Spleen (tissue), 11 donors: ENCODE results near the gene PARK7. TPM values are rescaled to one million over a fixed set of nuclear protein-coding genes. Genes with fewer than 3 reads are reported as not detected.

Source experiments
- DNase-seq: peaks from one replicate; pipeline ENCODE4 v3.0.0-alpha.2; 2020
- H3K27ac ChIP-seq, 8 donors: fragments of 200-600 bp; sonication (generic) in 7 of 8; 1 replicate in 4 of 8; 2 replicates in 4 of 8; pipeline versions ENCODE4 v1.5.0 to v1.8.0; 2016 to 2021; ENCODE audit warnings: inconsistent platforms in 4 of 8, mild to moderate bottlenecking in 4 of 8, moderate library complexity in 1 of 8
- H3K27me3 ChIP-seq, 7 donors: fragments of 200-600 bp; sonication (generic) in 6 of 7; replicated peaks in 1 of 7; 1 replicate in 4 of 7; 2 replicates in 3 of 7; pipeline versions ENCODE4 v1.5.0 to v1.8.0; 2016 to 2021; ENCODE audit warnings: inconsistent platforms in 3 of 7, mild to moderate bottlenecking in 1 of 7
- H3K36me3 ChIP-seq, 6 donors: fragments of 200-600 bp; sonication (generic) in 5 of 6; 1 replicate in 4 of 6; 2 replicates in 2 of 6; pipeline versions ENCODE4 v1.5.0 to v1.8.0; 2016 to 2021; ENCODE audit warnings: inconsistent platforms in 2 of 6
- H3K4me1 ChIP-seq, 6 donors: fragments of 200-600 bp; sonication (generic) in 5 of 6; 1 replicate in 3 of 6; 2 replicates in 3 of 6; pipeline versions ENCODE4 v1.5.0 to v1.8.0; 2016 to 2021; ENCODE audit warnings: inconsistent platforms in 3 of 6
- H3K4me3 ChIP-seq, 8 donors: fragments of 200-600 bp; sonication (generic) in 7 of 8; 1 replicate in 4 of 8; 2 replicates in 4 of 8; pipeline versions ENCODE4 v1.5.0 to v1.8.0; 2016 to 2021; ENCODE audit warnings: inconsistent platforms in 4 of 8, mild to moderate bottlenecking in 4 of 8, moderate library complexity in 2 of 8
- H3K9me3 ChIP-seq, 8 donors: fragments of 200-600 bp; sonication (generic) in 7 of 8; 1 replicate in 4 of 8; 2 replicates in 4 of 8; pipeline versions ENCODE4 v1.5.0 to v1.8.0; 2016 to 2021; ENCODE audit warnings: inconsistent platforms in 4 of 8
- POLR2A ChIP-seq, 3 donors: fragments of 450-650 bp; IDR thresholded peaks; one replicate each; pipeline ENCODE4 v1.5.1; 2017; ENCODE audit warnings: antibody characterized with exemption in 3 of 3, mild to moderate bottlenecking in 1 of 3
- POLR2AphosphoS5 ChIP-seq, 3 donors: sonication (generic); formaldehyde crosslinking; IDR thresholded peaks; one replicate each; pipeline ENCODE4 v1.5.1; 2017; ENCODE audit warnings: antibody characterized with exemption in 3 of 3
- WGBS, 5 donors: extraction: QIAGEN DNeasy Blood & Tissue Kit in 3 of 5; methylation state at CpG; one replicate each; pipeline versions ENCODE4 v1.1.5 to v1.1.7; 2013 to 2018; 5-methylcytosine and 5-hydroxymethylcytosine counted together
- intact Hi-C: fragments of 100-400 bp; cut with DNase I; formaldehyde crosslinking; loops from one replicate; pipeline ENCODE4 v1.15.0; 2023; ENCODE audit warnings: low total_unique reads
- polyA plus RNA-seq, 3 donors: library from polyadenylated mRNA; stranded (reverse); fragments of 200-250 nt; gene quantifications; one replicate each; pipeline ENCODE4 v1.2.1, GENCODE V29; 2013
- total RNA-seq, 7 donors: library from RNA; depleted of rRNA in 3 of 7; stranded (reverse); fragments of >200 nt in 3 of 7; fragmentation: NEBNext Ultra II Directional in 4 of 7; extraction: Animal tissue kit (Norgen Biotek cat#: 25700) in 4 of 7; gene quantifications; one replicate each; pipeline versions ENCODE4 v1.1.0 to v1.2.1, GENCODE V29; 2016 to 2021
- TF ChIP-seq, protein P1 (sequence below), 11 experiments: fragments of 200-600 bp in 7 of 11; fragments of 450-650 bp in 4 of 11; sonication (generic) in 4 of 11; IDR thresholded peaks in 8 of 11; conservative IDR thresholded peaks in 3 of 11; 1 replicate in 7 of 11; 2 replicates in 4 of 11; pipeline versions ENCODE4 v1.4.0 to v1.8.0; 2016 to 2021; ENCODE audit warnings: antibody characterized with exemption in 11 of 11, inconsistent platforms in 4 of 11, mild to moderate bottlenecking in 1 of 11
- donor health status: healthy with polysubstance abuse.
- donor health status: DM: no; HTN: no; CAD: no; lungs with moderate emphysema.
- donor health status: DM: no; HTN: no; CAD: no.
- donor health status: Bipolar disorder and iron deficiency.
- donor health status: healthy.
- donor health status: DM: no; HTN: no; CAD: no.
- donor health status: DM: yes; HTN: yes; CAD: no.

Gene PARK7
- total and polyA plus RNA-seq, 10 donors: 93.5 to 370 (median 174) TPM

DNA sequence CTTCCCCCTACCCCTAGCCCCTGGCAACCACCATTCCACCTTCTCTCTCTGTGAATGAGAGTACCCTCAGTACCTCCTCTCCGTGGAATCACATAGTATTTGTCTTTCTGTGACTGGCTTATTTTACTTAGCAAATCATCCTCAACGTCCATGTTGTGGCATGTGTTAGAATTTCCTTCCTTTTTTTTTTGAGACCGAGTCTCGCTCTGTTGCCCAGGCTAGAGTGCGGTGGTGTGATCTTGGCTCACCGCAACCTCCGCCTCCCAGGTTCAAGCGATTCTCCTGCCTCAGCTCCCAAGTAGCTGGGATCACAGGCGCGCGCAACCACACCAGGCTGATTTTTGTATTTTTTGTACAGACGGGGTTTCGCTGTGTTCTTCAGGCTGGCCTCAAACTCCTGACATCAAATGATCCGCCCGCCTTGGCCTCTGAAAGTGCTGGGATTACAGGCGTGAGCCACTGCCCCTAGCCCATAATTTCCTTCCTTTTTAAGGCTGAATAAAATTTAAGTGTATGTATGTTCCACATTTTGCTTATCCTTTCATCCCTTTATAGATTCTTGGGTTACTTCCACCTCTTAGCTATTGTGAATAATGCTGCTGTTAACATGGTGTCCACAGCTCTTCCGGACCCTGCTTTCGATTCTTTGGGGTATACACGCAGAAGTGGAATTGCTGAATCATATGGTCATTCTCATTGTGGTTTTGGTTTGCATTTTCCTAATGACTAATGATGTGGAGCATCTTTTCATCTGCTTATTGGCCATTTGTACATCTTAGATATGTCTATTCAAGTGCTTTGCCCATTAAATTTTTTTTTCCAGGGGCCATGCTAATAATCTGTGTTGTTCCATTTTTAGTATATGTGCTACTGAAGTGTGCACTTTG lies 32.3 kb downstream of the PARK7 start:
- H3K4me3 ChIP-seq: no peak overlapping the region
- H3K27me3 ChIP-seq: no peaks in the 10 kb centered on the region
- WGBS, 5 donors: 66 to 79% (median 74%) methylated on average over 19 of the region's 19 CpGs
- intact Hi-C loops: no loop called here
- H3K9me3 ChIP-seq: no peaks in the 10 kb centered on the region
- TF ChIP-seq, protein P1, sequence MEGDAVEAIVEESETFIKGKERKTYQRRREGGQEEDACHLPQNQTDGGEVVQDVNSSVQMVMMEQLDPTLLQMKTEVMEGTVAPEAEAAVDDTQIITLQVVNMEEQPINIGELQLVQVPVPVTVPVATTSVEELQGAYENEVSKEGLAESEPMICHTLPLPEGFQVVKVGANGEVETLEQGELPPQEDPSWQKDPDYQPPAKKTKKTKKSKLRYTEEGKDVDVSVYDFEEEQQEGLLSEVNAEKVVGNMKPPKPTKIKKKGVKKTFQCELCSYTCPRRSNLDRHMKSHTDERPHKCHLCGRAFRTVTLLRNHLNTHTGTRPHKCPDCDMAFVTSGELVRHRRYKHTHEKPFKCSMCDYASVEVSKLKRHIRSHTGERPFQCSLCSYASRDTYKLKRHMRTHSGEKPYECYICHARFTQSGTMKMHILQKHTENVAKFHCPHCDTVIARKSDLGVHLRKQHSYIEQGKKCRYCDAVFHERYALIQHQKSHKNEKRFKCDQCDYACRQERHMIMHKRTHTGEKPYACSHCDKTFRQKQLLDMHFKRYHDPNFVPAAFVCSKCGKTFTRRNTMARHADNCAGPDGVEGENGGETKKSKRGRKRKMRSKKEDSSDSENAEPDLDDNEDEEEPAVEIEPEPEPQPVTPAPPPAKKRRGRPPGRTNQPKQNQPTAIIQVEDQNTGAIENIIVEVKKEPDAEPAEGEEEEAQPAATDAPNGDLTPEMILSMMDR (IDR thresholded peaks at IDR 0.05 in 8 of 11, conservative IDR thresholded peaks at IDR 0.05 in 3 of 11): no peak
- TF ChIP-seq POLR2A (IDR thresholded peaks at IDR 0.05) (no peak), POLR2AphosphoS5 (IDR thresholded peaks at IDR 0.05) (no peak)
- no peak overlapping the region for H3K27ac ChIP-seq
- DNase-seq: no peak
- peaks cover 0 to 22% (median 0%) of the 10 kb centered on the region in 6 donors for H3K36me3 ChIP-seq
- H3K4me1 ChIP-seq: no peaks in the 10 kb centered on the region

DNA sequence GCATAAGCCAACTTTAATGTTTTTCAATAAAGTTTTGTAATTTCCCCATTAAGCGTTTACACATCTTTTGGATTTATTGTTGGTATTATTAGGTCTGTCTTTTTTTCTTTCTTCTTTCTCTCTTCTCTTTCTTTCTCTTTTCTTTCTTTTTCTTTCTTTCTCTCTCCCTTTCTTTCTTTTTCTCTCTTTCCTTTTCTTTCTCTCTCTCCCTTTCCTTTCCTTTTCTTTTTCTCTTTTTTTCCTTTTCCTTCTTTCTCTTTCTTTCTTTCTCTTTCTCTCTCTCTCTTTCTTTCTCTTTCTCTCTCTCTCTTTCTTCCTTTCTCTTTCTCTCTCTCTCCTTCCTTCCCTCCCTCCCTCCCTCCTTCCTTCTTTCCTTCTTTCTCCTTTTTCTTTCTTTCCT lies 33.3 kb downstream of the PARK7 start:
- TF ChIP-seq POLR2A (IDR thresholded peaks at IDR 0.05) (no peak), POLR2AphosphoS5 (IDR thresholded peaks at IDR 0.05) (no peak)
- TF ChIP-seq, protein P1 (IDR thresholded peaks at IDR 0.05 in 8 of 11, conservative IDR thresholded peaks at IDR 0.05 in 3 of 11): no peak
- no peak for DNase-seq
- peaks cover 0 to 18% (median 0%) of the 10 kb centered on the region in 6 donors for H3K36me3 ChIP-seq
- no peaks in the 10 kb centered on the region for H3K27me3 ChIP-seq
- H3K9me3 ChIP-seq: no peaks in the 10 kb centered on the region
- intact Hi-C loops: no loop called here
- no peaks in the 10 kb centered on the region for H3K4me1 ChIP-seq
- H3K27ac ChIP-seq: no peak overlapping the region
- no peak overlapping the region for H3K4me3 ChIP-seq
- 87 to 100% (median 95%) methylated on average over 1 of the region's 1 CpG for WGBS, 5 donors

DNA sequence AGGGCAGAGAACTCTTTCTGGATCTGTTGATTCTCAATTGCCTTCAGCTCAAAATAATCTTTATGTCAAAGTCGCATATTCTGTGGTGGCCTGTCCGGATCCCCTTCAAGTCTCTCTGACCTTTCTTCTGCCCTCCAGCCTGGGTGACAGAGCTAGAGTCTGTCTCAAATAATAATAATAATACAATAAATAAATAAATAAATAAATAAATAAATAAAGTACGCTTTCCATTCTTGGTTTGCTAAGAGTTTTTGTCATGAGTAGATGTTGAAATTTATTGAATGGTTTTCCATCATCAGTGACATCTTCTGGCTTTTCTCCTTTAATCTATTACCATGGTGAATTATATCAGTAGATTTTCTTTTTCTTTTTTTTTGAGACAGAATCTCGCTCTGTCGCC lies 33.9 kb downstream of the PARK7 start:
- intact Hi-C loops: no loop called here
- WGBS, 5 donors: 96 to 99% (median 98%) methylated on average over 5 of the region's 5 CpGs

More for the DNA sequence above, 33.9 kb downstream of the PARK7 start:
- Histone ChIP-seq H3K27ac (no peak overlapping the region), H3K4me3 (no peak overlapping the region), H3K27me3 (no peaks in the 10 kb centered on the region), H3K36me3 (peaks cover 0 to 16% (median 0%) of the 10 kb centered on the region in 6 donors), H3K9me3 (no peaks in the 10 kb centered on the region), H3K4me1 (no peaks in the 10 kb centered on the region)
- TF ChIP-seq, protein P1 (IDR thresholded peaks at IDR 0.05 in 8 of 11, conservative IDR thresholded peaks at IDR 0.05 in 3 of 11): no peak
- TF ChIP-seq POLR2A (IDR thresholded peaks at IDR 0.05) (no peak), POLR2AphosphoS5 (IDR thresholded peaks at IDR 0.05) (no peak)
- DNase-seq: no peak
